GM21381 (cell line): ENCODE results near the gene CDH2.
"Not testable (repeated sequence)": the region's sequence is repeated elsewhere in the genome, so short reads cannot be mapped to it uniquely, and the experiment has no call there.

ENCODE experiments used
- ATAC-seq: cut with Tn5 transposase; IDR thresholded peaks from one replicate; pipeline ENCODE4 v1.9.1; 2021; ENCODE audit warnings: mild to moderate bottlenecking, moderate library complexity; ENCODE audit not compliant: unreplicated experiment

CDH2 gene

GRCh38 chr18:27922780-27923179 is 254.2 kb downstream of the CDH2 start:
- no peak for ATAC-seq

GRCh38 chr18:27921904-27922751 is 254.8 kb downstream of the CDH2 start:
- no peak for ATAC-seq

- ATAC-seq: no peak
Measured at GRCh38 chr18:27921392-27921791, 255.5 kb downstream of the CDH2 start.

- no peak for ATAC-seq
Measured at GRCh38 chr18:27920836-27921235, 256.1 kb downstream of the CDH2 start.

- ATAC-seq: not testable (repeated sequence)
Measured at GRCh38 chr18:27906189-27906588, 270.7 kb downstream of the CDH2 start.

GRCh38 chr18:27903906-27904305 is 273.0 kb downstream of the CDH2 start:
- ATAC-seq: no peak

GRCh38 chr18:27901424-27902226 is 275.3 kb downstream of the CDH2 start:
- no peak for ATAC-seq
